Cerebellar nuclear complex (tissue), 1 donor: Measurements from ENCODE around the gene MCM6.

ENCODE experiments used
- DNase-seq, 2 experiments: peaks; one replicate each; lab custom pipeline; 2025; lab: John Stamatoyannopoulos, UW

The MCM6 gene

GRCh38 chr2:135862718-135863117 is 13.5 kb downstream of the MCM6 start:
- DNase-seq: no peak

DNA sequence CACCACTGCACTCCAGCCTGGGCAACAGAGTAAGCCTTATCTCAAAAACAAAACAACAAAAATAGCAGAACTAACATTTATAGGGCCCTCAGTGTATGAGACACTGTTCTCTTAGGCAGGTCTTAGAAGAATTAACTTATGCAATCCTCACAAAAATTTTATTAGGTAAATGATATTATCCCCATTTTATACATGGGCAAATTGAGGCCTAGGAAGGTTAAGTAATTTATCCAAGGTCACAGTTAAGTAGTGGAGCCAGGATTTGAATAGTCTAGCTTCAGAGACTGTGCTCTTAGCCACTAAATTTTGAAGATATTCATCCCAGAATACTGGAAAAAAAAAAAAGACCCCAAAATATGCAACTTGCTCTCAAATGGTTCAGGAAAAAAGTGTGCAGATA is 22.8 kb downstream of the MCM6 start:
- DNase-seq: no peak

DNA sequence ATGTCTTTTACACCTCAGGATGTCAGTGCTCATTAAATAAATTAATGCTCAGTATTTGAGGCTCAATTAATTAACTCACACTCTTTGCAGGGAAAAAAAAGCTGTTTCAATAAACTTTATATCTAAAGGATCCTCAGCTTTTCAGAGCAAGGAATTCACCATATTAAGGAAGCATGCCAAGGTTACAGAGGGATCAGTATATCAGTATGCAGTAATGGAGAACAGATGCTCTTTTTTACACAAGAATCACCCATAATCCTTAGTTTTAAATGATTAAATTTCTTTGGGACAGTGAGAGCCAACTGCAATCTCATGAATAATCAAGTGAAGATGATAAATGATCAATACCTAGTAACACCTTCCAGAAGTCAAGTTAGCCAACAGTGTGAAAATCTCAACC is 24.4 kb downstream of the MCM6 start:
- no peak for DNase-seq

- no peak for DNase-seq
These were observed 25.2 kb downstream of the MCM6 start for GRCh38 chr2:135850892-135851668.

- no peak for DNase-seq
These were observed 27.2 kb downstream of the MCM6 start for GRCh38 chr2:135849087-135849486.

DNA sequence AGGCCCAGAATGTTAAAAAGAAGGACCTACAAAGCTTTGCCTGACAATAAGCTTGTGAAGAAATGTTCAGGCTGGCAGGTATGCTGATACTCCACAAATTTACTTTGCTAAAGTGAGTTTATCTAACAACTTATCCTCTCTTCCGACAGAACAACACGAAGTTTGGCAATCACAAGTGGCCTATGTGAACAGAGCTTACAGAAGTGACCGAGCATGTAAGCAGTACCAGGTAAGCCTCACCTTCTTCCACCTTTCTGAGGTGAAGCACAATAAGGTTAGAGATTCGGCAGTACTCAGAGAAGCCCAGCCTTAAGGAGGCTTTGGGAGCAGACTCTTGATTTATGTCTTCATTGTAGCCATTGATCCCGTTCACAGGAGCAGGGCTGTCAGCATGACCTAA is 30.2 kb downstream of the MCM6 start:
- no peak for DNase-seq

- no peak for DNase-seq
These were observed 31.0 kb downstream of the MCM6 start for GRCh38 chr2:135845257-135845656.

DNA sequence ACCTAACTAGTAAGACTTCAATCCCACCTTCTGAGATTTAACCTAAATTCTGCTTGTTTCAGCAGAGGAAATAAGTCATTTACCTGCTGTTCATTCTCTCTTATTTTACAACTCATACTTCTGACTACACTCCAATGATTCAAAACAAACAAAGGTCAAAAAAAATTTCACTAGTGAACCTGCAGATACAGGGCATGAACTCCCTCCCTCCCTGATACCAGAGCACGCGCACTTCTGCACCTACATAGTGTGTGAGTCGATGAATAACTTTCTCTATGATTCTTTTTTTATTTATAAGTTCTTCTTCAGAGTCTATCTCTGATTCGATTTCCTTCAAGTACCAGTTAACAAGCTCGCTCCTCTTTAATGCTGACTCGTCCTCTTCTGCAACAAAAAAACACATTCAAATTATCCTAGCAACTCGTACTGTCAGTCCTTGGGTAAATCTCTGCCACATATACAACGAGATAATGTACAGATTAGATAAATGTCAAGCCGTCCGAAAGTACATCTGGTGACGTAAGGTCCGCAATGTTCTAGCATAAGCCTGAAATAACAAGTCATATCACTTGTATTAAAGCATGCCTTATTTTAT is 31.8 kb downstream of the MCM6 start:
- DNase-seq: no peak

GRCh38 chr2:135843671-135844070 is 32.6 kb downstream of the MCM6 start:
- DNase-seq: no peak

- DNase-seq: no peak
These were observed 35.6 kb downstream of the MCM6 start for GRCh38 chr2:135840601-135841000.

DNA sequence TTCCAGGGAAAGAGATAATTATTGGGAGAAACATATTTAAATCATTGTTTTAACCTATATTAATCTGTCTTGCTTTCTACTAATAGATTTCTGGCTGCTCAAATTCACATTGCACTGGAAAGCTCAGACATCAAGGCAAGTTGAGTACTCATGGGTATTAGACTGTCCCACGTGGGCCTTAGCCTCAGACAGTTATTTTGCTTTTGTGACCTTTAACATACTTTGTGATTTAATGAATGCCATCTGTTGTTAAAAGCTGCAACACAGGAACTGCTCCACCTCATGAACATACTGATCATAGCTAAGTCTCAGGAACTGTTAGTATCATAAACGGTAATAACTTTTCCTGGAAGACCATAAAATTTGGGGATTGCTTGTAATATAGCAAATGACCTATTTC is 36.5 kb downstream of the MCM6 start:
- no peak for DNase-seq

- DNase-seq: no peak
These were observed 37.7 kb downstream of the MCM6 start for GRCh38 chr2:135838502-135838901.

DNA sequence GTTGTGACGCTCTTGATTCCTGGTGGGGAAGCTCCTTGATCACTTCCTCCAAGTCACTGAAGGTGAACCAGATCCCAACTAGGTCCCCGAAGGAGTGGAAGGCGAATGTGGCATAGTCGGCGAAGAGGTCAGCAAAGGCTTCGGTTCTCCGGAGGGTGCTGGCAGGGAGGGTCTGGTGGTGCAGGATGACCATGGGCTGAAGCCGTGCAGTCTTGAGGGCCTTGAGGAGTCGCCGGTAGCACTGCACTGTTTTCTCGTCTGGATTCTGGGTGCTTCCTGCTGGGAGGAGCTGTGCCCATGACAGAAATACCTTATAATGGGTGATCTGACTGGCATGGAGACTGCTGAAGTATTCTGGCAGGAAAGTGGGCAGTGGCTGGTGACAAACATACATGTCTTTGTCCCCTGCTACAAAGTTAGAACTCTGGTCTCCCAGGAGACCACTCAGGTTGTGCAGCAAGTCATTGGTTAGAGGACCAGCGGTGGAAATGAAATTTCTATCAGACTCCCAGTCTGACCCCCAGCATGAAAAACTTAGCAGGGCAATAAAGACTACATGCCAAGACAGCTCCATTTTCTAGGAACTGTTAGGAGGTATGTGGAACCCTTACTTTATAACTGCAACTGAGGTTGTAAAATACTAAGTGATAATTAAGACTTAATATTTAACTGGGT is 39.5 kb downstream of the MCM6 start, which contains the start of gene LCT:
TSS of gene LCT (minus strand) at position 589 of the 675 bp plus-strand sequence. CDS start at position 574, 15 bp downstream.
- DNase-seq: no peak

GRCh38 chr2:135832891-135833290 is 43.4 kb downstream of the MCM6 start:
- no peak for DNase-seq

- DNase-seq: no peak
These were observed 44.9 kb downstream of the MCM6 start for GRCh38 chr2:135831180-135831812.

- no peak for DNase-seq
These were observed 46.7 kb downstream of the MCM6 start for GRCh38 chr2:135829378-135830135.

DNA sequence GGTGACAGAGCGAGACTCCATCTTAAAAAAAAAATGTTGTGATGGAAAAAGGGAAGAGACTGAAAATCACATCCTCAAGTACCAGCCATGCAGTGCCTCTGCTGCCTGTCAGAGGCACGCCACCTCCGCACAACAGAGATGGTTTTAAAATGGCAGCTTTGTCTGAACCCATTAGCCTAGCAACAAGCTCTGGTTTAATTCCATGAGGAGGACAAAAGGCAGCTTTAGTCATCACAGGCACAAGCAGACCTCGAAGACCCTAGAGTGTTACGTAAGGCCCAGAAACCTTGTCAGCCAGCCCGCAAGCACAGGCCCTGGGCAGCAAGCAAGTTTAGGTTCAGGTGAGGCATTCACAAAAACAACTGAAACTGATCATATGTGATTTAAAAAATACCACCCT is 49.7 kb downstream of the MCM6 start:
- DNase-seq: no peak

- no peak for DNase-seq
These were observed 50.6 kb downstream of the MCM6 start for GRCh38 chr2:135825550-135826176.

- DNase-seq: no peak
These were observed 51.1 kb downstream of the MCM6 start for GRCh38 chr2:135825131-135825530.

- no peak for DNase-seq
These were observed 53.4 kb downstream of the MCM6 start for GRCh38 chr2:135822855-135823254.

- DNase-seq: no peak
These were observed 55.1 kb downstream of the MCM6 start for GRCh38 chr2:135821190-135821589.
